Endothelial cell of umbilical vein (primary cell): Measurements from ENCODE around the gene SNED1. TPM values are rescaled to one million over a fixed set of nuclear protein-coding genes. Genes with fewer than 3 reads are reported as not detected.

Experiments used
- BruUV-seq: library from RNA; stranded (reverse); fragments of 400-500 nt; replicated peaks from 2 replicates; lab custom pipeline; 2021; lab: Mats Ljungman, UMichigan
- CTCF ChIA-PET: fragments of 300-600, 350-600 bp; sonication (Branson Sonifier 250); formaldehyde crosslinking; loops from one replicate; lab custom pipeline; 2021; ENCODE audit warnings: antibody characterized with exemption, inconsistent platforms; lab: Charles Lee
- POLR2A ChIA-PET: fragments of 300-600, 350-600 bp; sonication (Branson Sonifier 250); formaldehyde crosslinking; loops from one replicate; lab custom pipeline; 2021; ENCODE audit warnings: antibody characterized with exemption, inconsistent platforms; lab: Charles Lee
- DNase-seq: peaks from one replicate; pipeline ENCODE4 v3.0.0-alpha.2; 2011; ENCODE audit warnings: low read depth, low spot score
- FAIRE-seq: peaks from 2 replicates; lab custom pipeline; 2011; peaks lifted over from hg19 to GRCh38; lab: Jason Lieb, UNC
- H2AFZ ChIP-seq: 2 replicates; pipeline ENCODE4 v1.6.0; 2012; ENCODE audit warnings: low read depth, low read length, control low read depth, inconsistent platforms
- H3K27ac ChIP-seq: 2 replicates; pipeline ENCODE4 v1.5.1; 2011; ENCODE audit warnings: low read depth, mild to moderate bottlenecking, control low read depth, low read length, moderate library complexity; ENCODE audit not compliant: insufficient read depth
- H3K27me3 ChIP-seq, 2 experiments: 2 replicates each; pipeline versions ENCODE4 v1.6.0 to v1.6.1; 2011; ENCODE audit warnings: low read length in 2 of 2, mixed read lengths in 1 of 2; ENCODE audit not compliant: control insufficient read depth in 2 of 2, insufficient read depth in 2 of 2
- H3K36me3 ChIP-seq, 2 experiments: 2 replicates in 1 of 2; 3 replicates in 1 of 2; pipeline ENCODE4 v1.5.1; 2011; ENCODE audit warnings: low read length in 2 of 2, mild to moderate bottlenecking in 1 of 2, moderate library complexity in 1 of 2; ENCODE audit not compliant: control insufficient read depth in 2 of 2, insufficient read depth in 2 of 2; ENCODE audit errors: extremely low read depth in 1 of 2
- H3K4me1 ChIP-seq: 3 replicates; pipeline ENCODE4 v1.5.1; 2011; ENCODE audit warnings: mild to moderate bottlenecking, low read length; ENCODE audit not compliant: control insufficient read depth, insufficient read depth; ENCODE audit errors: extremely low read depth
- H3K4me2 ChIP-seq: 2 replicates; pipeline ENCODE4 v1.6.1; 2011; ENCODE audit warnings: low read length, control low read depth, mixed read lengths; ENCODE audit not compliant: insufficient read depth
- H3K4me3 ChIP-seq, 3 experiments: fragments of 200-600 bp in 1 of 3; sonication (generic), shearing (Covaris generic) in 1 of 3; replicated peaks in 1 of 3; 2 replicates each; pipeline ENCODE4 v1.5.1; 2011 to 2016; ENCODE audit warnings: control low read depth in 3 of 3, low read length in 3 of 3, mild to moderate bottlenecking in 2 of 3, inconsistent platforms in 1 of 3, low read depth in 1 of 3, moderate library complexity in 1 of 3; ENCODE audit not compliant: insufficient read depth in 1 of 3
- H3K79me2 ChIP-seq: 2 replicates; pipeline ENCODE4 v1.6.0; 2012; ENCODE audit warnings: low read length, inconsistent platforms; ENCODE audit not compliant: control insufficient read depth, insufficient read depth
- H3K9ac ChIP-seq: replicated peaks from 2 replicates; pipeline ENCODE3; 2011; ENCODE audit warnings: low read length, control low read depth; ENCODE audit not compliant: insufficient read depth; ENCODE audit errors: extremely low read depth
- H3K9me1 ChIP-seq: replicated peaks from 3 replicates; pipeline ENCODE4 v1.6.0; 2011; ENCODE audit warnings: mild to moderate bottlenecking, low read length; ENCODE audit not compliant: control insufficient read depth, insufficient read depth; ENCODE audit errors: extremely low read depth
- H3K9me3 ChIP-seq: replicated peaks from 2 replicates; pipeline ENCODE4 v1.5.1; 2012; ENCODE audit warnings: low read length, inconsistent platforms; ENCODE audit not compliant: control insufficient read depth, insufficient read depth
- H4K20me1 ChIP-seq: replicated peaks from 2 replicates; pipeline ENCODE3; 2011; ENCODE audit warnings: mild to moderate bottlenecking, low read length; ENCODE audit not compliant: control insufficient read depth, insufficient read depth; ENCODE audit errors: extremely low read depth
- CTCF ChIP-seq, 2 donors: IDR thresholded peaks; 1 replicate in 1 of 2; 2 replicates in 1 of 2; pipeline ENCODE4 v1.5.1; 2011; ENCODE audit warnings: low read length in 2 of 2, mild to moderate bottlenecking in 2 of 2, moderate library complexity in 2 of 2, control low read depth in 1 of 2, inconsistent platforms in 1 of 2, low read depth in 1 of 2; ENCODE audit not compliant: insufficient read depth in 1 of 2; ENCODE audit errors: extremely low read depth in 1 of 2
- EZH2 ChIP-seq: IDR thresholded peaks from 2 replicates; pipeline ENCODE4 v1.6.1; 2012; ENCODE audit warnings: borderline replicate concordance, low read depth, mild to moderate bottlenecking, moderate library complexity, low read length, inconsistent platforms; ENCODE audit not compliant: severe bottlenecking
- FOS ChIP-seq: IDR thresholded peaks from 2 replicates; pipeline ENCODE4 v1.6.1; 2011; ENCODE audit warnings: mild to moderate bottlenecking, low read length, moderate library complexity, borderline replicate concordance; ENCODE audit not compliant: insufficient read depth
- GATA2 ChIP-seq: IDR thresholded peaks from 2 replicates; pipeline ENCODE4 v1.7.0; 2011; ENCODE audit warnings: low read depth, mild to moderate bottlenecking, moderate library complexity, mixed read lengths, low read length; ENCODE audit not compliant: insufficient read length, insufficient read depth
- JUN ChIP-seq: IDR thresholded peaks from 2 replicates; pipeline ENCODE4 v1.6.1; 2011; ENCODE audit warnings: borderline replicate concordance, low read depth; ENCODE audit not compliant: insufficient read length, insufficient read depth
- MAX ChIP-seq: IDR thresholded peaks from 2 replicates; pipeline ENCODE4 v1.6.1; 2011; ENCODE audit not compliant: insufficient read depth, insufficient read length
- MYC ChIP-seq: IDR thresholded peaks from one replicate; pipeline ENCODE4 v1.6.1; 2011; ENCODE audit warnings: mild to moderate bottlenecking, low read depth, low read length
- POLR2A ChIP-seq: IDR thresholded peaks from 2 replicates; pipeline ENCODE4 v1.6.1; 2012; ENCODE audit warnings: low read depth, mild to moderate bottlenecking, control low read depth, low read length
- POLR2AphosphoS5 ChIP-seq: IDR thresholded peaks from 2 replicates; pipeline ENCODE4 v1.6.1; 2012; ENCODE audit warnings: low read depth, mild to moderate bottlenecking, control low read depth, low read length, moderate library complexity; ENCODE audit not compliant: insufficient read depth
- dilution Hi-C: fragments of 300-500 bp; cut with MboI; formaldehyde crosslinking; loops from one replicate; pipeline ENCODE4 v1.15.0; 2019; ENCODE audit warnings: low sequenced_read_pairs; ENCODE audit not compliant: extremely low pct_ligation_motif_present
- intact Hi-C: fragments of 100-400 bp; cut with micrococcal nuclease; formaldehyde crosslinking; loops from one replicate; pipeline ENCODE4 v1.10.0; 2022
- polyA plus RNA-seq, 4 experiments: library from polyadenylated mRNA; depleted of rRNA in 3 of 4; stranded (reverse) in 3 of 4; unstranded in 1 of 4; fragments of >200 nt; gene quantifications; 2 replicates each; pipeline versions ENCODE4 v1.2.1 to v1.2.3, GENCODE V29; 2011 to 2012; ENCODE audit warnings: missing spikeins in 1 of 4
- total RNA-seq: library from RNA; stranded (reverse); gene quantifications from 2 replicates; pipeline ENCODE4 v1.2.3, GENCODE V29; 2021

Gene SNED1
- total and polyA plus RNA-seq, 2 donors (not counting 3 experiments of a cell fraction or from before 2014, with no cell fraction given), result 14.1 to 17.2 TPM

- no TSS peak for BruUV-seq
- dilution Hi-C loops, result no loop called here
- H3K4me2 ChIP-seq, result no peak overlapping the region
These were observed 131.9 kb downstream of the SNED1 start for GRCh38 chr2:241130316-241130715.

More at GRCh38 chr2:241130316-241130715, 131.9 kb downstream of the SNED1 start:
- Histone ChIP-seq H3K27ac (no peak overlapping the region), H3K4me3 (no peak overlapping the region), H4K20me1 (no peaks in the 10 kb centered on the region), H3K27me3 (no peaks in the 10 kb centered on the region), H3K9ac (no peak overlapping the region), H3K36me3 (no peaks in the 10 kb centered on the region), H3K9me1 (no peaks in the 10 kb centered on the region), H3K9me3 (no peaks in the 10 kb centered on the region), H3K4me1 (no peaks in the 10 kb centered on the region), H3K79me2 (no peaks in the 10 kb centered on the region), H2AFZ (no peak overlapping the region)
- POLR2A ChIA-PET, result no interaction called here
- intact Hi-C loops, result no loop called here
- TF ChIP-seq MAX (no peak), MYC (no peak), FOS (no peak), EZH2 (no peak), GATA2 (no peak), JUN (no peak), POLR2AphosphoS5 (no peak), POLR2A (no peak), CTCF (IDR thresholded peaks at IDR 0.05; ENCODE audit: extremely low read depth in 1 of 2, insufficient read depth in 1 of 2, low read depth in 1 of 2, low read length in 2 of 2) (no peak)
- no peak for DNase-seq
- CTCF ChIA-PET, result no interaction called here
- FAIRE-seq, result no peak
